Esophagus squamous epithelium (tissue), 5 donors: ENCODE measurements around the gene CDC27. TPM values are rescaled to one million over a fixed set of nuclear protein-coding genes. Genes with fewer than 3 reads are reported as not detected.
A peak's percentile ranks its signal among the peaks of the same experiment; 100 is the strongest.

Experiments
- DNase-seq: peaks from one replicate; lab custom pipeline; 2025; lab: John Stamatoyannopoulos, UW
- H3K27ac ChIP-seq, 4 donors: fragments of 200-600 bp; sonication (generic); one replicate each; pipeline ENCODE4 v1.5.1; 2016 to 2019; ENCODE audit warnings: mild to moderate bottlenecking in 1 of 4
- H3K27me3 ChIP-seq, 4 donors: fragments of 200-600 bp; sonication (generic); 1 replicate in 3 of 4; 2 replicates in 1 of 4; pipeline versions ENCODE4 v1.5.1 to v1.6.0; 2017 to 2021; ENCODE audit warnings: antibody characterized with exemption in 1 of 4
- H3K36me3 ChIP-seq, 3 donors: fragments of 200-600 bp; sonication (generic); one replicate each; pipeline ENCODE4 v1.5.1; 2016 to 2019
- H3K4me1 ChIP-seq, 3 donors: fragments of 200-600 bp; sonication (generic); one replicate each; pipeline ENCODE4 v1.5.1; 2017 to 2019
- H3K4me3 ChIP-seq, 4 donors: fragments of 200-600 bp; sonication (generic); 1 replicate in 3 of 4; 2 replicates in 1 of 4; pipeline ENCODE4 v1.5.1; 2016 to 2019; ENCODE audit warnings: mild to moderate bottlenecking in 2 of 4, moderate library complexity in 1 of 4
- H3K9me3 ChIP-seq, 3 donors: fragments of 200-600 bp; sonication (generic); one replicate each; pipeline ENCODE4 v1.5.1; 2016 to 2019
- CTCF ChIP-seq, 6 experiments: fragments of 450-650 bp in 4 of 6; fragments of 200-600 bp in 2 of 6; sonication (generic) in 2 of 6; IDR thresholded peaks; one replicate each; pipeline ENCODE4 v1.5.1; 2016 to 2019; ENCODE audit warnings: antibody characterized with exemption in 6 of 6, mild to moderate bottlenecking in 4 of 6, moderate library complexity in 4 of 6
- POLR2A ChIP-seq, 4 donors: fragments of 450-650 bp; IDR thresholded peaks; one replicate each; pipeline ENCODE4 v1.6.1; 2017; ENCODE audit warnings: antibody characterized with exemption in 4 of 4, mild to moderate bottlenecking in 4 of 4, moderate library complexity in 3 of 4
- WGBS, 2 donors: methylation state at CpG; one replicate each; pipeline ENCODE4 v1.1.5; 2018; 5-methylcytosine and 5-hydroxymethylcytosine counted together
- intact Hi-C: fragments of 100-400 bp; cut with DNase I; formaldehyde crosslinking; loops from one replicate; pipeline ENCODE4 v1.15.0; 2022
- total RNA-seq, 4 donors: library from RNA; depleted of rRNA; stranded (reverse); fragments of >200 nt; gene quantifications; one replicate each; pipeline ENCODE4 v1.1.0, GENCODE V29; 2016
- donor health status: DM: yes; HTN: yes; CAD: no.

CDC27 gene
- total RNA-seq, 4 donors from 2014 or later = 26.4 to 45.9 (median 38.3) TPM

GRCh38 chr17:47099987-47100711 lies 88.9 kb downstream of the CDC27 start:
- Histone ChIP-seq H3K9me3 (no peaks in the 10 kb centered on the region), H3K27ac (peak overlapping the region; percentile 82 to 94 (median 90)), H3K4me1 (peaks cover 6 to 33% (median 8%) of the 10 kb centered on the region in 3 donors), H3K27me3 (no peaks in the 10 kb centered on the region), H3K4me3 (peak overlapping the region; percentile 90 to 99 (median 98)), H3K36me3 (peaks cover 0 to 8% (median 0%) of the 10 kb centered on the region in 3 donors)
- peak; percentile 44 for DNase-seq
- intact Hi-C loops = no loop called here
- WGBS, 2 donors = 1 to 2% methylated on average over 13 to 18 of the region's 42 CpGs
- TF ChIP-seq CTCF (IDR thresholded peaks at IDR 0.05) (no peak), POLR2A (IDR thresholded peaks at IDR 0.05) (peak in 2 of 4 donors; percentile 53 to 59)

GRCh38 chr17:47099451-47099986 lies 89.6 kb downstream of the CDC27 start:
- DNase-seq = no peak
- Histone ChIP-seq H3K27ac (peak overlapping the region; percentile 82 to 94 (median 90)), H3K4me1 (peaks cover 6 to 33% (median 8%) of the 10 kb centered on the region in 3 donors), H3K36me3 (peaks cover 0 to 8% (median 0%) of the 10 kb centered on the region in 3 donors), H3K27me3 (no peaks in the 10 kb centered on the region), H3K4me3 (peak overlapping the region; percentile 90 to 99 (median 98)), H3K9me3 (no peaks in the 10 kb centered on the region)
- no peak for TF ChIP-seq POLR2A (IDR thresholded peaks at IDR 0.05)
- TF ChIP-seq CTCF (IDR thresholded peaks at IDR 0.05) = peak in 1 of 6 experiments; percentile 3
- intact Hi-C loops = no loop called here
- 4 to 8% methylated on average over 12 to 20 of the region's 22 CpGs for WGBS, 2 donors

GRCh38 chr17:47096343-47096742 lies 92.8 kb downstream of the CDC27 start:
- Histone ChIP-seq H3K27ac (no peak overlapping the region), H3K9me3 (no peaks in the 10 kb centered on the region), H3K4me1 (peaks cover 6 to 33% (median 8%) of the 10 kb centered on the region in 3 donors), H3K4me3 (no peak overlapping the region), H3K27me3 (no peaks in the 10 kb centered on the region), H3K36me3 (peaks cover 0 to 8% (median 0%) of the 10 kb centered on the region in 3 donors)
- 64 to 86% methylated on average over 3 of the region's 3 CpGs for WGBS, 2 donors
- no peak for TF ChIP-seq POLR2A (IDR thresholded peaks at IDR 0.05)
- no peak for TF ChIP-seq CTCF (IDR thresholded peaks at IDR 0.05)
- intact Hi-C loops = no loop called here
- DNase-seq = no peak

GRCh38 chr17:47095268-47095667 lies 93.8 kb downstream of the CDC27 start:
- WGBS, 2 donors = 55 to 65% methylated on average over 4 of the region's 4 CpGs
- intact Hi-C loops = no loop called here
- Histone ChIP-seq H3K9me3 (no peaks in the 10 kb centered on the region), H3K27me3 (no peaks in the 10 kb centered on the region), H3K4me1 (peaks cover 6 to 27% (median 8%) of the 10 kb centered on the region in 3 donors), H3K36me3 (peaks cover 0 to 8% (median 0%) of the 10 kb centered on the region in 3 donors), H3K4me3 (no peak overlapping the region), H3K27ac (no peak overlapping the region)
- DNase-seq = no peak
- no peak for TF ChIP-seq CTCF (IDR thresholded peaks at IDR 0.05)
- no peak for TF ChIP-seq POLR2A (IDR thresholded peaks at IDR 0.05)

- intact Hi-C loops = no loop called here
- WGBS, 2 donors = 80 to 85% methylated on average over 3 of the region's 3 CpGs
- no peaks in the 10 kb centered on the region for H3K27me3 ChIP-seq
- no peak for TF ChIP-seq POLR2A (IDR thresholded peaks at IDR 0.05)
- no peak for TF ChIP-seq CTCF (IDR thresholded peaks at IDR 0.05)
- no peak overlapping the region for H3K27ac ChIP-seq
- no peak overlapping the region for H3K4me3 ChIP-seq
- no peaks in the 10 kb centered on the region for H3K36me3 ChIP-seq
- H3K4me1 ChIP-seq = peaks cover 0 to 14% (median 0%) of the 10 kb centered on the region in 3 donors
- no peaks in the 10 kb centered on the region for H3K9me3 ChIP-seq
- DNase-seq = no peak
Observed at GRCh38 chr17:47087093-47087492, 102.0 kb downstream of the CDC27 start.
